DOHH2 (cell line): ENCODE measurements around the gene EPB41L3.

ENCODE experiments used
- H3F3A ChIP-seq: fragments of 200-600 bp; sonication (generic), shearing (Covaris generic); 2 replicates; pipeline ENCODE4 v1.6.0; 2016; ENCODE audit warnings: antibody characterized with exemption, mild to moderate bottlenecking; ENCODE audit not compliant: control insufficient read depth, insufficient read depth
- H3K27ac ChIP-seq: fragments of 200-600 bp; sonication (generic); 2 replicates; pipeline ENCODE4 v1.5.1; 2014; ENCODE audit warnings: low read depth, mild to moderate bottlenecking, low read length, moderate library complexity
- H3K27me3 ChIP-seq: fragments of 200-600 bp; sonication (generic); 2 replicates; pipeline ENCODE4 v1.6.1; 2014; ENCODE audit warnings: mild to moderate bottlenecking, low read length, mixed read lengths; ENCODE audit not compliant: control insufficient read depth
- H3K36me3 ChIP-seq: fragments of 200-600 bp; sonication (generic); 2 replicates; pipeline ENCODE4 v1.6.1; 2014; ENCODE audit warnings: mild to moderate bottlenecking, low read length, moderate library complexity, mixed read lengths; ENCODE audit not compliant: control insufficient read depth
- H3K4me1 ChIP-seq: fragments of 200-600 bp; sonication (generic); 2 replicates; pipeline ENCODE4 v1.6.1; 2014; ENCODE audit warnings: mild to moderate bottlenecking, low read length, mixed read lengths; ENCODE audit not compliant: control insufficient read depth
- H3K4me2 ChIP-seq: fragments of 200-600 bp; sonication (generic); 2 replicates; pipeline ENCODE4 v1.6.0; 2014; ENCODE audit warnings: mild to moderate bottlenecking, low read length, moderate library complexity
- H3K4me3 ChIP-seq: fragments of 200-600 bp; sonication (generic); 2 replicates; pipeline ENCODE4 v1.5.1; 2014; ENCODE audit warnings: mild to moderate bottlenecking, low read length, mixed read lengths
- H3K79me2 ChIP-seq: fragments of 200-600 bp; sonication (generic); 2 replicates; pipeline ENCODE4 v1.6.1; 2014; ENCODE audit warnings: mild to moderate bottlenecking, low read length, mixed read lengths; ENCODE audit not compliant: control insufficient read depth
- H3K9me2 ChIP-seq: fragments of 200-600 bp; sonication (generic); replicated peaks from 2 replicates; pipeline ENCODE4 v1.6.1; 2014; ENCODE audit warnings: mild to moderate bottlenecking, low read length, mixed read lengths; ENCODE audit not compliant: control insufficient read depth
- H3K9me3 ChIP-seq: fragments of 200-600 bp; sonication (generic); 2 replicates; pipeline ENCODE4 v1.6.1; 2014; ENCODE audit warnings: antibody characterized with exemption, low read length, mixed read lengths; ENCODE audit not compliant: control insufficient read depth, insufficient read depth
- H4K20me1 ChIP-seq: fragments of 200-600 bp; sonication (generic); 2 replicates; pipeline ENCODE4 v1.6.0; 2014; ENCODE audit warnings: low read depth, mild to moderate bottlenecking, antibody characterized with exemption, low read length, moderate library complexity; ENCODE audit not compliant: control insufficient read depth, insufficient read depth
- CTCF ChIP-seq: fragments of 200-600 bp; sonication (generic); IDR thresholded peaks from one replicate; pipeline ENCODE4 v1.5.1; 2014; ENCODE audit warnings: antibody characterized with exemption, mild to moderate bottlenecking, low read depth, low read length; ENCODE audit not compliant: poor library complexity, severe bottlenecking
- EZH2phosphoT487 ChIP-seq: fragments of 200-600 bp; sonication (generic); IDR thresholded peaks from 2 replicates; pipeline ENCODE4 v1.6.1; 2017; ENCODE audit warnings: borderline replicate concordance, mild to moderate bottlenecking, antibody characterized with exemption, low read length, moderate library complexity, mixed read lengths

Gene EPB41L3

GRCh38 chr18:5422626-5423025, 121.2 kb downstream of the EPB41L3 start:
- H3K9me2 ChIP-seq = no peaks in the 10 kb centered on the region
- no peaks in the 10 kb centered on the region for H3K9me3 ChIP-seq
- no peak overlapping the region for H3K4me3 ChIP-seq
- H3K27ac ChIP-seq = no peak overlapping the region
- no peak overlapping the region for H3K4me2 ChIP-seq
- H3K79me2 ChIP-seq = no peaks in the 10 kb centered on the region
- H4K20me1 ChIP-seq = no peaks in the 10 kb centered on the region
- no peaks in the 10 kb centered on the region for H3F3A ChIP-seq
- no peaks in the 10 kb centered on the region for H3K4me1 ChIP-seq
- no peaks in the 10 kb centered on the region for H3K27me3 ChIP-seq
- TF ChIP-seq CTCF (no peak), EZH2phosphoT487 (no peak)
- H3K36me3 ChIP-seq = no peaks in the 10 kb centered on the region

GRCh38 chr18:5421981-5422380, 121.8 kb downstream of the EPB41L3 start:
- Histone ChIP-seq H3K27me3 (no peaks in the 10 kb centered on the region), H3K4me3 (no peak overlapping the region), H3K36me3 (no peaks in the 10 kb centered on the region), H3F3A (no peaks in the 10 kb centered on the region), H3K9me2 (no peaks in the 10 kb centered on the region), H3K4me2 (no peak overlapping the region), H4K20me1 (no peaks in the 10 kb centered on the region), H3K4me1 (no peaks in the 10 kb centered on the region), H3K27ac (no peak overlapping the region), H3K79me2 (no peaks in the 10 kb centered on the region), H3K9me3 (no peaks in the 10 kb centered on the region)
- TF ChIP-seq CTCF (no peak), EZH2phosphoT487 (no peak)

- no peaks in the 10 kb centered on the region for H3K4me1 ChIP-seq
- TF ChIP-seq EZH2phosphoT487 (no peak), CTCF (no peak)
- no peak overlapping the region for H3K27ac ChIP-seq
- no peaks in the 10 kb centered on the region for H3K27me3 ChIP-seq
- H3F3A ChIP-seq = no peaks in the 10 kb centered on the region
- no peak overlapping the region for H3K4me2 ChIP-seq
- no peaks in the 10 kb centered on the region for H3K36me3 ChIP-seq
- H3K4me3 ChIP-seq = no peak overlapping the region
- H3K79me2 ChIP-seq = no peaks in the 10 kb centered on the region
- no peaks in the 10 kb centered on the region for H3K9me2 ChIP-seq
- H4K20me1 ChIP-seq = no peaks in the 10 kb centered on the region
- H3K9me3 ChIP-seq = no peaks in the 10 kb centered on the region
Measured at GRCh38 chr18:5420906-5421305, 122.9 kb downstream of the EPB41L3 start.

GRCh38 chr18:5419601-5420000, 124.2 kb downstream of the EPB41L3 start:
- no peaks in the 10 kb centered on the region for H3K36me3 ChIP-seq
- no peak overlapping the region for H3K27ac ChIP-seq
- TF ChIP-seq EZH2phosphoT487 (no peak), CTCF (no peak)
- no peaks in the 10 kb centered on the region for H3K9me2 ChIP-seq
- no peaks in the 10 kb centered on the region for H3K9me3 ChIP-seq
- no peaks in the 10 kb centered on the region for H3F3A ChIP-seq
- no peaks in the 10 kb centered on the region for H4K20me1 ChIP-seq
- H3K79me2 ChIP-seq = no peaks in the 10 kb centered on the region
- H3K4me1 ChIP-seq = no peaks in the 10 kb centered on the region
- H3K4me2 ChIP-seq = no peak overlapping the region
- no peak overlapping the region for H3K4me3 ChIP-seq
- H3K27me3 ChIP-seq = no peaks in the 10 kb centered on the region
